Spleen (tissue), 7 donors: ENCODE data around the gene S100A1.

Source experiments
- CTCF ChIP-seq, 11 experiments: fragments of 200-600 bp in 7 of 11; fragments of 450-650 bp in 4 of 11; sonication (generic) in 4 of 11; IDR thresholded peaks in 8 of 11; conservative IDR thresholded peaks in 3 of 11; 1 replicate in 7 of 11; 2 replicates in 4 of 11; pipeline versions ENCODE4 v1.4.0 to v1.8.0; 2016 to 2021; ENCODE audit warnings: antibody characterized with exemption in 11 of 11, inconsistent platforms in 4 of 11, mild to moderate bottlenecking in 1 of 11
- POLR2A ChIP-seq, 3 donors: fragments of 450-650 bp; IDR thresholded peaks; one replicate each; pipeline ENCODE4 v1.5.1; 2017; ENCODE audit warnings: antibody characterized with exemption in 3 of 3, mild to moderate bottlenecking in 1 of 3
- donor health status: DM: no; HTN: no; CAD: no; lungs with moderate emphysema.
- donor health status: DM: no; HTN: no; CAD: no.
- donor health status: DM: no; HTN: no; CAD: no.

- no peak for TF ChIP-seq POLR2A (IDR thresholded peaks at IDR 0.05)
- TF ChIP-seq CTCF (IDR thresholded peaks at IDR 0.05 in 8 of 11, conservative IDR thresholded peaks at IDR 0.05 in 3 of 11): no peak
Measured at GRCh38 chr1:153614906-153615305, 13.3 kb upstream of the S100A1 start.
